NCI-H146 treated with DMSO at 0.1 percent for 48 hours (cell line): ENCODE measurements around the gene RFX3.

Experiments used
- DNase-seq: peaks from one replicate; lab custom pipeline; 2025; ENCODE audit not compliant: unreplicated experiment; lab: John Stamatoyannopoulos, UW

Gene RFX3

DNA sequence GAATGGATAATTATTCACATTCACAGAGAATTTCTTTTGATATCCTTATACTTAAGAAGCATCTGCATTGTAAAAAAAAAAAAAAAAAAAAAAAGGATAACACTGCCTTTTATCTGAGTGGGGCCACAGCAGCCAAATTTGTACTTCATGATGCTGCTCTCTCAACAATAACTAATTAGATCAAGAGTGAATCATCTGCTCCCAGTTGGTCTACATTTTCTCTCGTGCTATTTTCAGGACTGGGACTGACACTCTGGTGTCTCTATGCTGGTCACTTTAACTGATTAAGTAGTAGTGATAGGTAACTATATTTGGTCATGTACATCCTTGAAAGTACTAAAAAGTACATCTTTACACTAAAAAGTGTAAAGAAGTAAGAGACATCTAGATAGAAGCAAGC is 90.1 kb downstream of the RFX3 start:
- DNase-seq, result no peak

DNA sequence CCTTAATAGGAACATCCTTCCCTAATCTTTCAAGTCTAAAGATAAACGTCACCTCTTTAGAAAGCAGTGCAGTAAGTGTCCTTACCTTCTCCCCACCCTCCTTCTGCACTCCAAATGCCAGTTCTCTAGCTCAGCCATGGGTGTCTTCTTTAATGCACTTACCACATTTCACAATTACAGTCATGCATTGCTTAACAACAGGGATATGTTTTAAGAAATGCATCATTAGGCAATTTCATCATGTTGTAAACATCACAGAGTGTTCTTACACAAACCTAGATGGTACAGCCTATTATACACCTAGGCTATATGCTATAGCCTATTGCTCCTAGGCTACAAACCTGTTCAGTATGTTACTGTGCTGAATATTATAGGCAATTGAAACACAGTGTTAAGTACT is 91.2 kb downstream of the RFX3 start:
- no peak for DNase-seq

DNA sequence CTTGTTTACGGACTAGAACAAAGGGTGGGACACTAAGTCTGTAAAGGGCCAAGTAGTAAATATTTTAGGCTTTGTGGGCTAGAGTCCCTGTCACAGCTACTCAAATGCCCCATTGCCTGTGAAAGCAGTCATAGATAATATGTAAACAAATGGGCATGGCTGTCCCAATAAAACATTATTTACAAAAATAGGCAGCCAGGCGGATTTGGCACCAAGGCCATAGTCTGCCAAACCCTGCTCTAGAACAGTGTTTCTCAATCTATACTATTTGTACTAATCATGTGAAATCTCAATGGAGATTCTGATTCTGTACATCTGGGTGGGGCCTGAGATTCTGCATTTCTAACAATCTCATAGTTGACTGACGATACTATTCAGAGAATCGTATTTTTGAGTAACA is 92.0 kb downstream of the RFX3 start:
- no peak for DNase-seq

DNA sequence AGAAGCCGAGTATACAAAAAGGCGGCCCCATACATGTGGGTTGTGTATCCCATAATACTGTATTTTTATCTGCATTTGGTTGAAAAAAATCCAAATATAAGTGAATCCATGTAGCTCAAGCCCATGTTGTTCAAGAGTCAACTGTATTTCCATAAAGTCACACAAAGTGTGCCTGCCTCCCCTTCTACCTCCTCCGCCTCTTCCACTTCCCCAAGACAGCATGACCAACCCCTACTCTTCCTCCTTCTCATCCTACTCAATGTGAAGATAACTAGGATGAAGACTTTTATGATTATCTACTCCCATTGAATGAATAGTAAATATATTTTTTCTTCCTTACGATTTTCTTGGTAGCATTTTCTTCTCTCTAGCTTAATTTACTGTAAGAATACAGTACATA is 92.7 kb downstream of the RFX3 start:
- DNase-seq, result no peak

DNA sequence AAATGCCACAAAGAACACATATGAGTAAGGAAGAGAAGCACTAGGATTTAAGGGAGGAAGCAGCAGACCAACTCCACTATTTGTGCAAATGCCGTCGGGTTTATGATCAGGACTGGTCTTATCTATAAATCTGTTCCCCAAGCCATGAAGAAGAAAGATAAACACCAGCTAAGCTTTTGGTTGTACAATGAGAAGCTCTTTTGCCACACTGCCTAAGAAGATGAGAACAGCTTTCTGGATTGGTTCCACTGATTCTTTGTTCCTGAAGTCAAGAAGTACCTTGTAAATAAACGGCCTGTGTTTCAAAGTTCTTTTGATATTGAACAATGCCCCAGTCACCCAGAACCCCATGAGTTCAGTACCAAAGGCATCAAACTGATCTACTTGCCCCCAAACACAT is 93.9 kb downstream of the RFX3 start:
- DNase-seq, result no peak

DNA sequence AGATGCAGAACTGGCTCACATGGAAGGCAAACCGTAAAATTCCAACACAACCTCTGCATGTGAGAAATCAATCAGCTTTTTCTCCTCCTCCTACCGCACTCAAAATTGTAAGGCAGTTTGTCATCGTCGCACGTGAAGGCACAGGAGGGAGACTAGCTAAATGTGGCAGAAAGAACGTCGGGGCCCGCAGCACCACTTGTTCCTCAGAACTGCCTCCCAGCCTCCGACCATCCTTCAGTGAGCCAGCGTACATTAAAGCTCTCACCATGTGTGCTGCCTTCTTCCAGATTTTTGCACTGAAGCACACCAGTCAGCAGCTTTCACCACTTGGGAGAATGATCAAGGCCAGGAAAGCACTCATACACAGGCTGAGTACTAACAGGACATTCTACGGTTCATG is 105.9 kb downstream of the RFX3 start:
- no peak for DNase-seq

DNA sequence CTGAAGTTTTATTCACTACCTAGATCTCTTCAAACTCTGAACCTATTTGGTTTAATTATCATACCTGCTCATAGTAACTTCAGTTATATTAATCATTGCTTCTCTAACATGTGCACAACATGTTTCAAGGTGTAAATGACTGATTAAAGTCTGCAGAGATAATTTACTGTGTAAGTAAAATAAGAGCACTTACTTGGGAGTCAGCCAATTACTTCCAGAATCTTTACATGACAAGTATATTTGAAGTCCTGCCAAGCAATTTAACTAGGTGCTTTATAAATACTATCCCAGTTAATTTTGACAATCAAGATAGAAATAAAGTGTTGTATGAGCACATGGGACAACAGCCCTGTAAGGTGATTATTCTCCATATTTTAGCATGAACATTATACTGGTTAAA is 109.9 kb downstream of the RFX3 start:
- no peak for DNase-seq

DNA sequence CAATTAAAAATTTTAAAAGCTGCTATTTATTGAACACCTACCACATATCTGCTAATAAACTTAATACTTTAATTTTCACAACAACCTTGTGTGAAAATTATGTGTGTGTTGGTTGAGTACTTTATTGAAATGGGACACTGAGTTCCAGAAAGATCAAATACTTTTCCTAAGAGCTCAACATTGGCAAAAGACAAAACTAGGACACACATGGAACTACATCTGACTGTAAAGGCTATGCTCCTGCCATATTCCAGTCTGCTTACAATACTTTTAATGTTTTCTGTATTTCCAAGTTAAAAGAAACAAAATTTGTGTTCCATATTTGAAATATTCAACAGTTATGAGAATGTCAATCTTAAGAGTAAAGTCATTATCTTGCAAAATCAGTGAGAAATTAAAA is 111.8 kb downstream of the RFX3 start:
- DNase-seq, result no peak

DNA sequence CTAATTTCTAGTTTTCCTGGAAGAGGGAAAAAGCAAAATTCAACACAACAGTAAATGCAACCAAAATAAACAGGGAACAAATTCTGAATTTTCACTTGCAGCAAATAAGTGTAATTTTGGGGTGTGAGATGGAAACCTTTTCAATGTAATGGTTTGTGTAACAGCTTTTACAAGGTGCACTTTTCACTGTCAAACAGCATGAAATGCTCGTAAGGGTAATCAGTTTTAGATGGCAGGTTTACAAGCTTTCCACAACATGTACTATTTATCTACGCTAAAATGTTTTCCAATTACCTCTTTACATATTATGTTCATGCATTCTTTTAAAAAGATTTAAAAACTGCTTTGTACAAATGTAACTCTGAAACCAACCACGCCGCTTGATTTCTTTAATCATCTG is 115.3 kb downstream of the RFX3 start:
- no peak for DNase-seq

DNA sequence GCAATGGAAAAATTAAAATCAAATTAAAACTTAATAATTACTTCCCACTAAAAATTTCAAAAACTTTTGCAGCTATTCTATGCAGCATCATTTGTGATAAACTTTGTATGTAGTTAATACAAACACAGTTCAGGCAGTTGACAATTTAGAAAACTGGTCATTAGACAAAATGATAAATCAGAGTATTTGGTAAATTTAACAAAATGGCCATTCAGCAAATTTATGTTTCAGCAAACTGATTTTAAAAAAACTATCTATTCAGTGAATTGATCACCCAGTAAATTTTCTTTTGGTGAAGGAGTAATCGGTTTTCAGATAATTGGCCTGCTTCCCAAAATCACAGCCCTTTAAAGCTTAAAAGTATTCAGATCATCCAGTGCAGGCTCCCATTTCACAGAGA is 116.3 kb downstream of the RFX3 start:
- DNase-seq, result no peak

DNA sequence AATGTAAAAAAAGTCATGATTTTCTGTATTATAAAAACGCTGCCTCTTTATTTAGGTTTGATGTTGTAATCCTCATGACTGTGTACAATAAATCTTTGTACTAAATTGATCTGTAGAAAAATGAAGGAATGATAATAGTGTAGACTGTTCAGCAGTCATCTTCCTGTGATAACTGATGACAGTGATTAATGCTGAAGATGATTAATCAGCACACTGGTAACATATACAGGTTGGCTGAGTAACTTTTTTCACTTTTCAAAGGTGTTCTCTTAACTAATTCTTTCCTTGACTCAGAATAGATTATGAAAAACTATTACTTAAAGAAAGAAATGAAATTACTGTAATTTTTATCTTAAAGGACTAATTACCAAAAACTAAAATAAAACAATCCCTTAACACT is 122.5 kb downstream of the RFX3 start:
- DNase-seq, result peak; percentile 15

DNA sequence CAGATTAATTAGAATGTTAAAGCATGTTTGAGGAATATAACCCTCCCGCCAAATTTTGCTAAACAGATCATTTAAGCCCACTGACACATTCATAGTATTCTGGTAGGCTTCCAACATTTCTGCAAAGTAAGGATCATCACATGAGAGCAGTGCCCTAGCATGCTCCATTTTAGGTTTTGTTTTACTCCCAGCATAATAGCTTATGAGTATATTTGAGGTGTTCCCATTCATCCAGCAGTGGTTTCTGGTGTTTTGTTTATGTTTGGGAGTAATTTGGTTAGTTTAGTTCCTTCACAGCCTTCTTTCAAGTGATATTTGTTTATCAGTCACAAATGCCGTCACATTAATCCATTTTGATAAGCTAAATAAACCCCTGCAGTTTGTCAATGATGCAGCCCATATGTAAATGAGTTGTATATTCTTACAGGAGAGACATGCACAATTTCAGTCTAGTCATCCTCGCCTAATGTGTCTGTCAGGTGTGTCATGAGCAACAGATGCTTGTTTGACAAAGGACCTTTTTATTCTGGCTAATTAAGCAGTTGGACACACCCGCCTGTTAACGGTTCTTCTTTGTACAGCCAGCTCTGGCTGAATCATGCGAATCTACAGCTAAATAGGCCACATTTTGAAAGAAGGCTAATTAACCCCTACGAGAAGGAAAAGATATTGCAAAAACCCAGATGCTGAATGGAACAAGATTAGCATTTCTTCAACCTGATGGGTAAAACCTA is 124.4 kb downstream of the RFX3 start:
- peak; percentile 97 for DNase-seq

DNA sequence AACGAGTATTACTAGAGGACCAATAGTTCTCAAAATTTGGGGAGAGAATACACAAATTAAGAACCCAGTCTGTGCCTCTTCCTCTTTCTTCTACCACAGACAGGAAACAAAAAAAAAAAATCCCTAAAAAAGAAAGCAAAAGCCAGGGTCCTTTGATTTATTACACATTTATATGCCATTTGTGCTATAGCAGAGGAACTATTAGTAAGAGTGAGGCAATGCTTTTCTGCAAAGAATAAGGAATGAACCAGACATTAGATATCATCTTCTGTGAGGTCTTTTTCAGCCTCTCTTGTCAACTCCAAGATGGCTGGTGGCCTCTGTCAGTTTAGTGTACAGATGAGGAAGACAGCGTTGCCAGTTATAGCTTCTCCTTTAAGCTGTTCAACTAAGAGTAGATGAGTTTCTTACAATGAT is 127.6 kb downstream of the RFX3 start:
- no peak for DNase-seq

DNA sequence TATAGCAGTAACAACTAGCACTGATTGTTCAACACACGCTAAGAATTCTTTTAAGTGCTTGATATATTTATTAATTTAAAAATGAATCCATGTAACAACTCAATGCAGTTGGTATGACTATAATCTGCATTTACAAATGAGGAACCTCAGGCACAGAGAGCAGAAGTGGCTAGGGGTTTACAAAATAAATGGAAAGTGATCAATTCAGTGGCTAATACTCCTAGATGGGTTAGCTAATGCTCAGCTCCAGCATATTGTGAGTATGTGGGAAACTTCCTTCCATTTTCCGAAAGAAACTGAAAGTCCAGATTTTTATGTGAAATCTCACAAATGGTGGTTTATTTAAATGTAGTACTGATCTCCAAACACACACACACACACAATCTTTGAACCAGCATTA is 128.0 kb downstream of the RFX3 start:
- DNase-seq, result no peak

DNA sequence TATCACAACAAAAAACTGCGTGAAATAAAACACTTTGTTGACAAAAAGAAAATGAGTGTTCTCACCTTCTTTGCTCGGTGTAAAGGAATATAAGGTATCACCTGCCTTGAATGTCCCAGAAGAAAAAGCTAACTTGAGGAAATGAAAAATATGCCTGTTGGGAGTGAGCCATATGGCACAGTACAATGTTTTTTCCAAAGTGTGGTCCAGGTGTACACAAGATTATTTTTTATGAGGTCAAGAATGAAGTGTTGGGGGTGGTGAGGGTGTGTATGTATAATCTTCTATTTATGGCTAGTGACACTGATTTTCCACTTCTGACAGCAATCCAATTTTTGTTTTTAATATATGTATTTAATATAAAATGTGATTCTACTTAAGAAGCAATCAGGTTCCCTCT is 134.4 kb downstream of the RFX3 start:
- no peak for DNase-seq

DNA sequence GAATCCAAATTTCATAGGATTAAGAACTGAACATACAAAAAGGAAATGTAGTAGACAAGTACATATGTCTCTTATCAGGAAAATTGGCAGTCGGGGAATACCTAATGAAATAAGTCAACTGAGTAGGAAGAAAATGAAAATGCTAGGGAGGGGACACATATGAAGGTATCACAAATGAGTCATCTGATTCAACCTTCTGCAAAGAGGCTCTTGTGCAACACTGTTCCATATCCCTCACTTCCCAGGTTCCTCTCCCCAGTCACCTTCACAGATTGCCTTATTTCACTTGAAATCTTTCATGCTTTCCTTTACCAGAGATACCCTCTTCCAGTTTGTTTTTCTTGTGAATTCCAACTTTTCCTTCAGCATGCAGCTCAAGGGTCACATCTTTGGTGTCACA is 139.0 kb downstream of the RFX3 start:
- DNase-seq, result no peak

DNA sequence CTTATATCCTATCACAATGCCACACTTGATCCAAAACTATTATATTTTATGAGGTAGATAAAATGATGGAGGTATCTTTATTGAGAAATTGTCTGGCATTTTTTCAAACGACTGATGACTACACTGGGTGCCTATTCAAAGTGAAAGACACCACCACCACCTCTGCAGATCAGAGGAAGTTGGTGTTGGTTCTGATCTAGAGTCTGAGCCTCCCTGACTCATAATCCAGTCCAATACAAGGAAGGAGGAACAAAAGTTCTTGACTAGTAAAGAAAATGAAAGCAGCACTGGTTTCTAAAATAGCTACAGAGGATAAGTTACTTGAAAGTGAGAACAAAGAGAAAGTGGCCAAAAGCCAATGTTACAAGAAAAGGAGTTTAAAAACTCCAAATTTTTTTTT is 139.9 kb downstream of the RFX3 start:
- no peak for DNase-seq

DNA sequence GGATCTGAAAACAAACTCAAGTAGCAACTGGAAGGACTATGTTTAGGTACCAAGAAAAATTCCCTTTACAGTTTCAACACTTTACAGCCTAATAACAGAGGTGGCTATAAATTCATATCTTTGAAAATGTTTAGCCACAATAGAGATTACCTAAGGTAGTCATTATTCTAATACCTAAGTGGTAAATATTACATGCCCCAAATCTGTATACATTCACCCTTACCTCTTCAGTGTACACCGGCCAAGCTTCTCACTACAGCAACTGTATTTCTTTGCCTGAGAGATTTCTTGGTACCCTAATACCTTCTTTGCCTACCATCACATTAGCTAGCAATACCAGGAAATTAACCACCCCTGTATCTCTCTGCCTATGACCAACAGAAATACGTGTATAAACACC is 154.0 kb downstream of the RFX3 start:
- DNase-seq, result no peak

DNA sequence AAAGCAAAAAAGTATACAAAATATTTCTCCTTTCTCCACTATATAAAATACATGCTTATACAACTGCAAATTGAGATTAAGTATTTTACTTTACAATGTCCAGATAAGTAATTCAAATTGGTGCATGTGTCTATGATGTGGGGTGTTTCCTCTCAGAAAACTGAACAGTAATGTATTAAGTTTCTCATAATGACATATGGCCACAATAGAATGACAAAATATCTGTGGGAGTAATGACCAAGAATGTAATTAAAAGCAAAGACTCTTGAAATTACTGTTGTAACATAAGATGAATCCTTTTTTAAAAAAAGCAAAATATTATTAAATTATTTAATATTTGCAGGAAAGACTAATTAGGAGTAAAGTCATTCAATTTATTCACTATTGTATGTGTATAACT is 155.1 kb downstream of the RFX3 start:
- no peak for DNase-seq

DNA sequence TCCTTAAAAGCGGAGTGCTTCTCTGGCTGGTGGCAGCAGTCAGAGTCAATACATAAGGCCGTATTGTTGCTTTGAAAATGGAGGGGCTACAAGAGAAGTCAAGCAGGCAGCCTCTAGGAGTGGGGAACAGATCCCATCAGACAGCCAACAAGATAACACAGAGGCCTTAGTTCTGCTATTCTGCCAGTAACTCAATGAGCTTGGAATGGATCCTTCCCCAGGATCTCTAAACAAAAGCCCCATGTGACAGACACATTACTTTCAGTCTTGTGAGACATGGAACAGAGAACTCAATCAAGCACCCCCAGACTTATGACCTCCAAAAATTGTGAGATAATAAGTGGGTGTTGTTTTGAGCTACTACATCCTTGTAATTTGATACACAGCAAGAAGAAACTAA is 158.6 kb downstream of the RFX3 start:
- DNase-seq, result no peak

DNA sequence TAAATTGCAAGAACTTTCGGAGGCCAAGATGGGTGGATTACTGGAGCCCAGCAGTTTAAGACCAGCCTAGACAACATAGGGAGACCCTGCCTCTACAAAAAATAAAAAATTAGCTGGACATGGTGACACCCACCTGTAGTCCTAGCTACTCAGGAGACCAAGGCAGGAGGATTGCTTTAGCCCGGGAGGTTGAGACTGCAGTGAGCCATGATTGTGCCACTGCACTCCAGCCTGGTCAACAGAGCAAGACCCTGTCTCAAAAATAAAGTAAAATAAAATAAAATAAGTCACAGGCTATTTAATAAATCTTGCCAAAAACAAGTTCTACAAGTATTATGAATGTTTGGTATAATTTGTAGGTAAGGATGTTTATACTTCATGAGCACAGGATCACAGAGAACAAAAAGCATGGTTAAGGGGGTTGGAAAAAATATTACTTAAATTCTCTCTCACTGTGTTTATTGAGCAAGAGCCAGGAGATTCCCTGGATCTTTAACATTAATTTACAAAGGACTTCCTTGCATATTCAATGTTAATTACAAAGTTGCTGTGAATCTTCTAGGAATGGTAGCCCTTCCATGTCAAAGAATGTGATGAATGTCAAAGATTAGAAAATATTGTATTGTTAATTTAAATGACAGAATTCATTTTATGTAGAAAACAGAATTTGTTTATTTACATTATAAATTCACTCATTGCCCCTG is 164.0 kb downstream of the RFX3 start:
- DNase-seq, result no peak

DNA sequence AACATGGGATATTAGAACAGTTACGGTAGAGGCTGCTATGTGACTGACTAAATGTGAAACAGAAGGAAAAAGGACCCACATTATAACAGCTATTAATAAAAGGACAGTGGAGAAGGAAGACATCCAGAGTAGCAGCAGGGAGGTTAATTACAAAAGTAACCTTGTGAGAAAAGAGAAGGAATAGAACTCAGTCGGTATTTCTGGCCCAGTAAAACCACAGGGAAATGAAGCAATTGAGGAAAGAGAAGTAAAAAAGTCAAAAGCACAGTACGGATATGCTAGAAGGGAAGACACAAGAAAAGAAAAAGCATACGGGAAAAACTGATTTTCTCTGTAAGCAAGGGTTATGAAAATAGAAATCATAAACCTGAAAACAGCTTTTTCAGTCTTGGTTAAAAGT is 164.7 kb downstream of the RFX3 start:
- DNase-seq, result no peak

DNA sequence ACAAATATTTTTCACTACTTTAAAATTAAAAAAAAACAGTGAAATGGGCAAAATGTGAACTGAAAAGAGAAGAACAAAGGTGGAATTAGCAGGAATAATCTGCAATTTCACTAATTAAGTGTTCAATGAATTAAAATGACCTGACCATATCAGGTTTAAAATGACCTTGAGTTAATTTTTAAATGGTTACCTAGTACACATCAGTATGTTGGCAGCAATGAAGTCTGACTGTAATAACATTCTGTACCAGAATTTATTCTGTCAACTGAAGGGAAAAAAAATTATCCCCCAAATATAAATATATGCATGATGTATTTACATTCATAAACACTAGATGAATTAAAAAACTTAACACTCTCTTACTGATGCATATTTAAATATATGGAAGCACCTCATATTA is 165.6 kb downstream of the RFX3 start:
- no peak for DNase-seq
